K562 (cell line): Measurements from ENCODE around the gene AMIGO1. TPM values are rescaled to one million over a fixed set of nuclear protein-coding genes. Genes with fewer than 3 reads are reported as not detected.

Experiments used
- C11orf30 ChIP-seq: fragments of 450-650 bp; IDR thresholded peaks from 2 replicates; pipeline ENCODE4 v1.6.1; 2016; ENCODE audit warnings: low read depth, mild to moderate bottlenecking
- CEBPB ChIP-seq: fragments of 450-650 bp; IDR thresholded peaks from 2 replicates; pipeline ENCODE4 v1.6.1; 2016; ENCODE audit warnings: missing genetic modification characterization, missing compliant biosample characterization
- CEBPG ChIP-seq, 3 experiments: fragments of 200-800 bp in 1 of 3; sonication (Bioruptor generic) in 1 of 3; sonication (generic) in 1 of 3; formaldehyde crosslinking in 1 of 3; IDR thresholded peaks in 2 of 3; conservative IDR thresholded peaks in 1 of 3; 2 replicates each; pipeline versions ENCODE4 v1.6.1 to v1.8.0; 2016 to 2022; ENCODE audit warnings: missing compliant biosample characterization in 2 of 3, missing genetic modification characterization in 2 of 3, mild to moderate bottlenecking in 1 of 3, missing genetic modification reagents in 1 of 3
- HIVEP1 ChIP-seq: fragments of 250-450 bp; sonication (Bioruptor Pico); IDR thresholded peaks from 2 replicates; pipeline ENCODE4 v1.4.0; 2020; ENCODE audit warnings: mild to moderate bottlenecking
- HNRNPH1 ChIP-seq: fragments of 200-400 bp; formaldehyde crosslinking; optimal IDR thresholded peaks from 2 replicates; pipeline ENCODE3; 2017; ENCODE audit warnings: low read depth, mild to moderate bottlenecking, low read length, moderate library complexity
- HNRNPL ChIP-seq: fragments of 200-400 bp; formaldehyde crosslinking; IDR thresholded peaks from 2 replicates; pipeline ENCODE4 v1.6.1; 2017; ENCODE audit warnings: low read depth, mild to moderate bottlenecking, low read length
- HNRNPUL1 ChIP-seq: fragments of 200-400 bp; formaldehyde crosslinking; IDR thresholded peaks from 2 replicates; pipeline ENCODE4 v1.6.1; 2017; ENCODE audit warnings: low read length
- KDM1A ChIP-seq, 2 experiments: fragments of 450-650 bp; IDR thresholded peaks; 2 replicates each; pipeline ENCODE4 v1.6.1; 2016; ENCODE audit warnings: mild to moderate bottlenecking in 2 of 2
- POLR3G ChIP-seq: IDR thresholded peaks from 2 replicates; pipeline ENCODE4 v1.6.1; 2011; ENCODE audit not compliant: insufficient read length, insufficient replicate concordance; ENCODE audit errors: extremely low read depth
- POU5F1 ChIP-seq: fragments of 150-350 bp; IDR thresholded peaks from 2 replicates; pipeline ENCODE4 v1.6.1; 2014; ENCODE audit warnings: borderline replicate concordance, low read length, low read depth, mild to moderate bottlenecking; ENCODE audit not compliant: partially characterized antibody
- ZFP36 ChIP-seq: fragments of 150-350 bp; IDR thresholded peaks from 2 replicates; pipeline ENCODE4 v1.6.1; 2018; ENCODE audit warnings: low read length, low read depth; ENCODE audit not compliant: partially characterized antibody
- ZNF24 ChIP-seq: fragments of 450-650 bp; IDR thresholded peaks from 2 replicates; pipeline ENCODE4 v1.6.1; 2016
- polyA plus RNA-seq, 8 experiments: library from polyadenylated mRNA; depleted of rRNA in 4 of 8; stranded (reverse) in 5 of 8; unstranded in 3 of 8; fragments of >200 nt; fragmentation: Nextera tagmentation in 2 of 8; fragmentation: Illumina TruSeq in 1 of 8; extraction: Ambion mirVana in 2 of 8; extraction: Trizol in 1 of 8; gene quantifications; 2 replicates each; pipeline versions ENCODE4 v1.2.1 to v1.2.3, GENCODE V29; 2011 to 2014; ENCODE audit warnings: inconsistent platforms in 1 of 8, missing spikeins in 1 of 8
- total RNA-seq, 7 experiments: library from RNA; depleted of rRNA in 6 of 7; stranded (reverse); fragments of >200 nt in 6 of 7; fragmentation: Illumina TruSeq in 2 of 7; extraction: Trizol in 2 of 7; gene quantifications; 2 replicates each; pipeline versions ENCODE4 v1.2.1 to v1.2.3, GENCODE V29; 2011 to 2021; ENCODE audit warnings: low replicate concordance in 1 of 7
- TF ChIP-seq, protein P1 (sequence below): fragments of 250-450 bp; sonication (Bioruptor Pico); IDR thresholded peaks from 2 replicates; pipeline ENCODE4 v1.9.0; 2021; ENCODE audit warnings: mild to moderate bottlenecking, inconsistent platforms
- TF ChIP-seq, protein P2 (sequence below): fragments of 200-600 bp; sonication (generic); IDR thresholded peaks from one replicate; pipeline ENCODE4 v1.6.1; 2012; ENCODE audit warnings: mild to moderate bottlenecking, low read depth, low read length, inconsistent platforms

The AMIGO1 gene
- total and polyA plus RNA-seq, 9 of the 15 experiments (the other 6 are each of a cell fraction or from before 2014, with no cell fraction given), result 0.24 to 1.0 (median 0.54) TPM

DNA sequence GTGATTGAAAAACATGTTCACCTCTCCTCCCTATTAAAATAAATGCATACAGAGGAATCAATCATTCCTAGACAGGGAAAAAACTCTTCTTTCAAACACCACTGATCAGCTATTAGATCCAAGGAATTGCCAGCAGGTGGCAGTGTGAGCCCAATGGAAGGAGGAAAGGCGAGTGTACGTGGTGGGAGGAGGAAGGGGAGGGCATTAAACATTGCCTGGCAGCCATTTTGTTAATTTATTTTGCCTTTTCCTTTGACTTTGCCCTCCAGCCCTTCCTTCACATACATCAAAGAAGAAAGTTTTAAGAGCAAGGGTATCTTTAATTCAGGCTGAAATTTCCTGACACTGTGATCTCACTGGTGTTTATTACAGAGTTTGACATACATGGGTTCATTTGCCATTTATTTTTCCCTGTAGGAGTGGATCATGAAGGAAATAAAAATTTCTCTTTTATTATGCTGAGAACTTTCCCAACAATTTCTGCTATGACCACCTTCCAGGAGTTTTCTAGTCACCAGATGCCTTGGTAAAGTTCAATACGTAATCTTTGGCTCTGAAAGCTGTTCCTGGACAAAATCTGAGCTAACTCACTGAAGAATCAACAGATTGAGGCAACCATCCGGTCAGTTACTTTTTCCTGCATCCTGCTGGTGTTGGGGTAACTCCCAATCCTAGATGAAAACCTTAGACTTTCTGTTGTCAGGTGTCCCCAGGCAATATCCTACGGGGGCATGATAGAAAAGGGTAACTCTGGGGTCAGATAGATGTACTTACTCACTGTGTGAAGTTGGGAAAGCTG is 37.0 kb upstream of the AMIGO1 start (continued):
- TF ChIP-seq HNRNPL, result no peak
- TF ChIP-seq HNRNPH1, result no peak
- TF ChIP-seq POLR3G, result no peak
- TF ChIP-seq HNRNPUL1, result no peak
- no peak for TF ChIP-seq ZFP36
- no peak for TF ChIP-seq CEBPG (CRISPR knock-in tag; IDR thresholded peaks at IDR 0.05)
- no peak for TF ChIP-seq CEBPG (tag; conservative IDR thresholded peaks at IDR 0.05 in 1 of 2, IDR thresholded peaks at IDR 0.05 in 1 of 2)
- TF ChIP-seq, protein P1, sequence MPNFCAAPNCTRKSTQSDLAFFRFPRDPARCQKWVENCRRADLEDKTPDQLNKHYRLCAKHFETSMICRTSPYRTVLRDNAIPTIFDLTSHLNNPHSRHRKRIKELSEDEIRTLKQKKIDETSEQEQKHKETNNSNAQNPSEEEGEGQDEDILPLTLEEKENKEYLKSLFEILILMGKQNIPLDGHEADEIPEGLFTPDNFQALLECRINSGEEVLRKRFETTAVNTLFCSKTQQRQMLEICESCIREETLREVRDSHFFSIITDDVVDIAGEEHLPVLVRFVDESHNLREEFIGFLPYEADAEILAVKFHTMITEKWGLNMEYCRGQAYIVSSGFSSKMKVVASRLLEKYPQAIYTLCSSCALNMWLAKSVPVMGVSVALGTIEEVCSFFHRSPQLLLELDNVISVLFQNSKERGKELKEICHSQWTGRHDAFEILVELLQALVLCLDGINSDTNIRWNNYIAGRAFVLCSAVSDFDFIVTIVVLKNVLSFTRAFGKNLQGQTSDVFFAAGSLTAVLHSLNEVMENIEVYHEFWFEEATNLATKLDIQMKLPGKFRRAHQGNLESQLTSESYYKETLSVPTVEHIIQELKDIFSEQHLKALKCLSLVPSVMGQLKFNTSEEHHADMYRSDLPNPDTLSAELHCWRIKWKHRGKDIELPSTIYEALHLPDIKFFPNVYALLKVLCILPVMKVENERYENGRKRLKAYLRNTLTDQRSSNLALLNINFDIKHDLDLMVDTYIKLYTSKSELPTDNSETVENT (CRISPR knock-in tag), result no peak
- TF ChIP-seq KDM1A (IDR thresholded peaks at IDR 0.05), result no peak
- TF ChIP-seq ZNF24, result no peak
- no peak for TF ChIP-seq CEBPB (tag)
- no peak for TF ChIP-seq C11orf30
- TF ChIP-seq, protein P2, sequence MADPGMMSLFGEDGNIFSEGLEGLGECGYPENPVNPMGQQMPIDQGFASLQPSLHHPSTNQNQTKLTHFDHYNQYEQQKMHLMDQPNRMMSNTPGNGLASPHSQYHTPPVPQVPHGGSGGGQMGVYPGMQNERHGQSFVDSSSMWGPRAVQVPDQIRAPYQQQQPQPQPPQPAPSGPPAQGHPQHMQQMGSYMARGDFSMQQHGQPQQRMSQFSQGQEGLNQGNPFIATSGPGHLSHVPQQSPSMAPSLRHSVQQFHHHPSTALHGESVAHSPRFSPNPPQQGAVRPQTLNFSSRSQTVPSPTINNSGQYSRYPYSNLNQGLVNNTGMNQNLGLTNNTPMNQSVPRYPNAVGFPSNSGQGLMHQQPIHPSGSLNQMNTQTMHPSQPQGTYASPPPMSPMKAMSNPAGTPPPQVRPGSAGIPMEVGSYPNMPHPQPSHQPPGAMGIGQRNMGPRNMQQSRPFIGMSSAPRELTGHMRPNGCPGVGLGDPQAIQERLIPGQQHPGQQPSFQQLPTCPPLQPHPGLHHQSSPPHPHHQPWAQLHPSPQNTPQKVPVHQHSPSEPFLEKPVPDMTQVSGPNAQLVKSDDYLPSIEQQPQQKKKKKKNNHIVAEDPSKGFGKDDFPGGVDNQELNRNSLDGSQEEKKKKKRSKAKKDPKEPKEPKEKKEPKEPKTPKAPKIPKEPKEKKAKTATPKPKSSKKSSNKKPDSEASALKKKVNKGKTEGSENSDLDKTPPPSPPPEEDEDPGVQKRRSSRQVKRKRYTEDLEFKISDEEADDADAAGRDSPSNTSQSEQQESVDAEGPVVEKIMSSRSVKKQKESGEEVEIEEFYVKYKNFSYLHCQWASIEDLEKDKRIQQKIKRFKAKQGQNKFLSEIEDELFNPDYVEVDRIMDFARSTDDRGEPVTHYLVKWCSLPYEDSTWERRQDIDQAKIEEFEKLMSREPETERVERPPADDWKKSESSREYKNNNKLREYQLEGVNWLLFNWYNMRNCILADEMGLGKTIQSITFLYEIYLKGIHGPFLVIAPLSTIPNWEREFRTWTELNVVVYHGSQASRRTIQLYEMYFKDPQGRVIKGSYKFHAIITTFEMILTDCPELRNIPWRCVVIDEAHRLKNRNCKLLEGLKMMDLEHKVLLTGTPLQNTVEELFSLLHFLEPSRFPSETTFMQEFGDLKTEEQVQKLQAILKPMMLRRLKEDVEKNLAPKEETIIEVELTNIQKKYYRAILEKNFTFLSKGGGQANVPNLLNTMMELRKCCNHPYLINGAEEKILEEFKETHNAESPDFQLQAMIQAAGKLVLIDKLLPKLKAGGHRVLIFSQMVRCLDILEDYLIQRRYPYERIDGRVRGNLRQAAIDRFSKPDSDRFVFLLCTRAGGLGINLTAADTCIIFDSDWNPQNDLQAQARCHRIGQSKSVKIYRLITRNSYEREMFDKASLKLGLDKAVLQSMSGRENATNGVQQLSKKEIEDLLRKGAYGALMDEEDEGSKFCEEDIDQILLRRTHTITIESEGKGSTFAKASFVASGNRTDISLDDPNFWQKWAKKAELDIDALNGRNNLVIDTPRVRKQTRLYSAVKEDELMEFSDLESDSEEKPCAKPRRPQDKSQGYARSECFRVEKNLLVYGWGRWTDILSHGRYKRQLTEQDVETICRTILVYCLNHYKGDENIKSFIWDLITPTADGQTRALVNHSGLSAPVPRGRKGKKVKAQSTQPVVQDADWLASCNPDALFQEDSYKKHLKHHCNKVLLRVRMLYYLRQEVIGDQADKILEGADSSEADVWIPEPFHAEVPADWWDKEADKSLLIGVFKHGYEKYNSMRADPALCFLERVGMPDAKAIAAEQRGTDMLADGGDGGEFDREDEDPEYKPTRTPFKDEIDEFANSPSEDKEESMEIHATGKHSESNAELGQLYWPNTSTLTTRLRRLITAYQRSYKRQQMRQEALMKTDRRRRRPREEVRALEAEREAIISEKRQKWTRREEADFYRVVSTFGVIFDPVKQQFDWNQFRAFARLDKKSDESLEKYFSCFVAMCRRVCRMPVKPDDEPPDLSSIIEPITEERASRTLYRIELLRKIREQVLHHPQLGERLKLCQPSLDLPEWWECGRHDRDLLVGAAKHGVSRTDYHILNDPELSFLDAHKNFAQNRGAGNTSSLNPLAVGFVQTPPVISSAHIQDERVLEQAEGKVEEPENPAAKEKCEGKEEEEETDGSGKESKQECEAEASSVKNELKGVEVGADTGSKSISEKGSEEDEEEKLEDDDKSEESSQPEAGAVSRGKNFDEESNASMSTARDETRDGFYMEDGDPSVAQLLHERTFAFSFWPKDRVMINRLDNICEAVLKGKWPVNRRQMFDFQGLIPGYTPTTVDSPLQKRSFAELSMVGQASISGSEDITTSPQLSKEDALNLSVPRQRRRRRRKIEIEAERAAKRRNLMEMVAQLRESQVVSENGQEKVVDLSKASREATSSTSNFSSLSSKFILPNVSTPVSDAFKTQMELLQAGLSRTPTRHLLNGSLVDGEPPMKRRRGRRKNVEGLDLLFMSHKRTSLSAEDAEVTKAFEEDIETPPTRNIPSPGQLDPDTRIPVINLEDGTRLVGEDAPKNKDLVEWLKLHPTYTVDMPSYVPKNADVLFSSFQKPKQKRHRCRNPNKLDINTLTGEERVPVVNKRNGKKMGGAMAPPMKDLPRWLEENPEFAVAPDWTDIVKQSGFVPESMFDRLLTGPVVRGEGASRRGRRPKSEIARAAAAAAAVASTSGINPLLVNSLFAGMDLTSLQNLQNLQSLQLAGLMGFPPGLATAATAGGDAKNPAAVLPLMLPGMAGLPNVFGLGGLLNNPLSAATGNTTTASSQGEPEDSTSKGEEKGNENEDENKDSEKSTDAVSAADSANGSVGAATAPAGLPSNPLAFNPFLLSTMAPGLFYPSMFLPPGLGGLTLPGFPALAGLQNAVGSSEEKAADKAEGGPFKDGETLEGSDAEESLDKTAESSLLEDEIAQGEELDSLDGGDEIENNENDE, result no peak
- no peak for TF ChIP-seq POU5F1
- no peak for TF ChIP-seq HIVEP1 (CRISPR knock-in tag)
